ENCODE measurements around the gene IRF7. TPM values are rescaled to one million over a fixed set of nuclear protein-coding genes. Genes with fewer than 3 reads are reported as not detected.

Gene IRF7
- total RNA-seq, 1 experiment from 2014 or later = 15.2 TPM

DNA sequence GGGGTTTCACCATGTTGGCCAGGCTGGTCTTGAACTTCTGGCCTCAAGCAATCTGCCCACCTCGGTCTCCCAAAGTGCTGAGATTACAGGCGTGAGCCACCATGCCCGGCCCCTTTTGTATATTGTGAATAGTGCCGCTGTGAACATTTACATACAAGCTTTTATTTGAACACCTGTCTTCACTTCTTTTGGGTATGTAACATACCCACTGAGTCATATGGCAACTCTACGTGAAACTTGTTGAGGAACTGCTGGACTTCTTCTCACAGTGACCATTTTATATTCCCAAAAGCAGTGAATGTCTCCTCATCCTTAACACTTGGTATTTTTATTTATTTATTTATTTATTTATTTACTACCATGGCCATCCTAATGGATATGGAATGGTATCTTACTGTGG, 15.1 kb upstream of the IRF7 start:
- ATAC-seq = no peak
- POLR2A ChIA-PET = no interaction called here
- H3K79me2 ChIP-seq (ENCODE audit: insufficient read depth, low read length) = no peaks in the 10 kb centered on the region
- H3K9ac ChIP-seq (ENCODE audit: low read length) = no peak overlapping the region
- intact Hi-C loops (cut with micrococcal nuclease) = no loop called here
- no TSS peak for BruUV-seq (replicated peaks)
- no peaks in the 10 kb centered on the region for H4K20me1 ChIP-seq (ENCODE audit: insufficient read depth)
- no peak overlapping the region for H3K27ac ChIP-seq (ENCODE audit: low read depth, low read length)
- no peaks in the 10 kb centered on the region for H3K9me2 ChIP-seq (ENCODE audit: insufficient read depth)
- H3K4me1 ChIP-seq (ENCODE audit: control insufficient read depth in 1 of 2, insufficient read depth in 2 of 2, low read length in 2 of 2) = peaks cover 0 to 14% of the 10 kb centered on the region in 2 experiments; a peak in 2 of 4 replicates
- no peak overlapping the region for H3K4me2 ChIP-seq (ENCODE audit: low read length)
- H3K27me3 ChIP-seq (ENCODE audit: insufficient read depth, low read length) = no peaks in the 10 kb centered on the region
- H3K36me3 ChIP-seq (ENCODE audit: control insufficient read depth in 1 of 2, insufficient read depth in 2 of 2, low read length in 2 of 2) = no peaks in the 10 kb centered on the region
- TF ChIP-seq EGR1 (IDR thresholded peaks at IDR 0.05; ENCODE audit: low read depth) (no peak), SP1 (IDR thresholded peaks at IDR 0.05; ENCODE audit: low read depth) (no peak), POLR2AphosphoS5 (IDR thresholded peaks at IDR 0.05; ENCODE audit: low read depth, low read length) (no peak), TCF7L2 (IDR thresholded peaks at IDR 0.05; ENCODE audit: borderline replicate concordance, extremely low read depth, insufficient read depth, insufficient read length) (no peak), ZNF274 (IDR thresholded peaks at IDR 0.05; ENCODE audit: low read depth, low read length) (no peak), FOSL1 (IDR thresholded peaks at IDR 0.05; ENCODE audit: low read depth) (no peak), EZH2 (IDR thresholded peaks at IDR 0.05) (no peak), ZBTB33 (IDR thresholded peaks at IDR 0.05; ENCODE audit: extremely low read depth, insufficient replicate concordance, low read length) (no peak), REST (IDR thresholded peaks at IDR 0.05; ENCODE audit: low read depth) (no peak), YY1 (IDR thresholded peaks at IDR 0.05; ENCODE audit: extremely low read depth, insufficient replicate concordance, low read depth, low read length) (no peak)
- no peak overlapping the region for H2AFZ ChIP-seq (ENCODE audit: low read depth, low read length, poor library complexity, severe bottlenecking)
- H3K9me3 ChIP-seq (ENCODE audit: control insufficient read depth in 1 of 2, insufficient read depth in 1 of 2, low read depth in 1 of 2, low read length in 2 of 2) = no peaks in the 10 kb centered on the region
- H3K4me3 ChIP-seq (replicated peaks in 1 of 2; ENCODE audit: low read depth in 1 of 2, low read length in 2 of 2) = no peak overlapping the region
- RAD21 ChIA-PET (ENCODE audit: low non-redundant PET in 1 of 2, low total read pairs in 2 of 2, uncharacterized antibody in 2 of 2, unreplicated experiment in 2 of 2) = no interaction called here
- CTCF ChIA-PET = no interaction called here
- no peak for DNase-seq (ENCODE audit: low read depth, low spot score)
